ENCODE results near the gene TRERF1.

TRERF1 gene

DNA sequence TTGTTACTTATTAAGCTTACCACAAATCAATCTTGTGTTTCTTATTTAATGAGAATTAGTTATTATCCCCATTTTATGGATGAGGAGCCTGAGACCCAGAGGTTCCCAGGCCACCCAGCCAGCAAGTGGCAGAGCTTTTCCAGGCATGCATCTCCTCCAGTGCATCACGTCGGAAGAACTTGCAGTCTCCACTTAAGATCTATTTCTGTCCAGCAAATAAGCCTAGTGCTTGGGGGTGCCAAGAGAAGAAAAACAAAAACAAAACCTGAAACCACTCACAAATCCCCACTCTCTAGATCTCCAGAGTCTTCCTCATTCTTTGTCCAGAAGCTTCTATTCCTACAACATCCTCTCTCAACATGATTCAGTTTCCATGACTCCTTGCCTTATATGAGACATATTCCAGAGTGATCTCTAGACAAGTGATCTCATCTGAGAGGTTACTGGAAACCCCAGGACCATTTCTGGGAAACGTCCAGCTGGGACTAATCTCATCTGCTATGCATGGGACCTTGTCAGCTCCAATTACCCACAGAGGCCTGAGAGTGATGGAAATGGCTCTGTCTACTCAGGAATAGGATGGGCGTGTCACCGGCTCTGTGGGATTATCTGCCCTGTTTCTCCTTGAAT is 261.1 kb downstream of the TRERF1 start:
- DNase-seq (ENCODE audit: low spot score): no peak

DNA sequence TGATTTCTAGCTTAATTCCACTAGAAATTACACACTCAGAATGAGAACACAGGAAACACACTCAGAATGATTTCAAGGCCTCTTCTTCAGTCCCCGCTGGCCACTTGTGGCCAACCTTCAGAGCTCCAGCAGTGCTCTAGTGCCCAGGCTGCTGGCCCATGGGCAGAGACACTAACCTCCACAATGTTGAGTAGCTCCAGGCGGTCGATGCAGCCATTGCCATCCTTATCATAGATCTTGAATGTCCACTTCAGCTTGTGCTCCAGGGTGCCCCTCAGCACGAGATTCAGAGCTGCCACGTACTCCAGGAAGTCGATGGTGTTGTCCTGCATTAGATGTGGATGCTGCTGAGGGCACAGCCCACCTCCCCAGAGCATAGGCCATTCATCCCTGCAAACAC is 263.3 kb downstream of the TRERF1 start:
- DNase-seq (ENCODE audit: low spot score): no peak

DNA sequence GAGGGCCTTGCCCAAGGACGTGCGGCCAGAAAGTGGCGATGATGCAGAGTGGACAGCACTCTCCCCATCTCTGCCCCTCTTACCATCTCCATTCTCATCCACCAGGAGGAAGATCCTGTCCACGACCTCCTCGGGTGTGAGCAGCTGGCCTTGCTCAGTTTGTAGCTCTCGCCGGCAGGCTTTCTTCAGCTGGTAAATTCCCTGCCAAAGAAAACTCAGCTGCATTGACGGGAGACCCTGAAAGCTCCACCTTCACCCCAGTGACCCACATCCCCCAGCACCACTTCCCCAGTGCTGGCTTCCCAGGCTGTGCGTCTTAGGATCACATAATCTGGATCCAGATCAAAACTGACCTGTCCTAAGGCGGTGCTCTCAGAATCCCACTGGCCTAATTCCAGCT is 266.1 kb downstream of the TRERF1 start:
- no peak for DNase-seq (ENCODE audit: low spot score)

DNA sequence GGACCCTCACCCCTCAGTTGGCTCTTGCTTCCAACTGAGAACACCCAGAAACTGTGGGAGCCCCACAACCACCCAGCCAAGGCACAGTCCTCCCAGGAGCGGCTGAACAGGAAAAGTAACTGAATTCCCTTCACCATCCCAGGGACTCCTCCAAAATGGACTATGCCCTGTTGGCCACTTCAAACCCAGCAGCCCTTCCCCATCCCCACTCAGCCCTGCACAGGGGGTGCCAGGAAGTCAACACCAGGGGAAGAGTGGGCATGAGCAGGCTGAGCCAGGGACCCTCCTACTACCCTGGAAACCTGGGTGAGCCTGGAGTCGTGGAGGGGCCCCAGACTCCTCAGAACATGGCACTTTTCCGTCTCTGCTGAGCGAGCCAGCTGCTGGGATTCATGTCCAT is 267.3 kb downstream of the TRERF1 start:
- no peak for DNase-seq (ENCODE audit: low spot score)

DNA sequence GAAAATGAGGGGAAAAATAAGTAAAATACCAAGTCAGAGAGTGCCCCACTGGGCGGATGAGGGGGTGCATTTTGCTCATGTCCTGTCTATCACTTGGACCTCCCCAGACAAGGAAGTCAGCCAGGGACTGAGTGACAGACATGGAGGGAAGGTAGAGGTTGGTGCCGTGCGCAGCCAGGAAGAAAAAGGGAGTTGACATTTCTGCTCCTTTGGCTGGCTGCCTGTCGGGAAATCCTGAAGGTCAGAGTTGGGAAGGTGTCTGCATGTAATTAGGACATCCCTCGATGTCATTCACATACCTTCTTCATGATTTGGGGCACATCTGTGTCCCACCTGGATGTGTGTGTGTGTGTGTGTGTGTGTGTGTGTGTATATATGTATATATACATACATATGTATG is 269.6 kb downstream of the TRERF1 start:
- no peak for DNase-seq (ENCODE audit: low spot score)

DNA sequence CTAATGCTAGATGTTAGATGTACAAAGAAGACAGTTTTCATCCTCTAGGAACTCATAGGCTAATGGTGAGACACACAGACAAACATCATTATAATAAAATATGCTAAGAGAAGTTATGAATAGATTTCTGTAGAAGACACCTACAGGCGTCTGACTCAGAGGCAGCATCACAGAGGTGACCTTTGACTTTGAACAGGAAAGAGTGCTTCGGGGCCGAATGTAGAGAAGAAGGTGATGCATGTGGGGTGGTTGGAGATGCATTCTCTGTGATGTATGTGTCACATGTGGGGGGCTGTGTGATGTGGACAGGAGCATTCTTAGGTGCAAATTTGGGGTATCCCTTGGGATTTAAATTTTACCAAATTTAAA is 271.8 kb downstream of the TRERF1 start:
- no peak for DNase-seq (ENCODE audit: low spot score)

DNA sequence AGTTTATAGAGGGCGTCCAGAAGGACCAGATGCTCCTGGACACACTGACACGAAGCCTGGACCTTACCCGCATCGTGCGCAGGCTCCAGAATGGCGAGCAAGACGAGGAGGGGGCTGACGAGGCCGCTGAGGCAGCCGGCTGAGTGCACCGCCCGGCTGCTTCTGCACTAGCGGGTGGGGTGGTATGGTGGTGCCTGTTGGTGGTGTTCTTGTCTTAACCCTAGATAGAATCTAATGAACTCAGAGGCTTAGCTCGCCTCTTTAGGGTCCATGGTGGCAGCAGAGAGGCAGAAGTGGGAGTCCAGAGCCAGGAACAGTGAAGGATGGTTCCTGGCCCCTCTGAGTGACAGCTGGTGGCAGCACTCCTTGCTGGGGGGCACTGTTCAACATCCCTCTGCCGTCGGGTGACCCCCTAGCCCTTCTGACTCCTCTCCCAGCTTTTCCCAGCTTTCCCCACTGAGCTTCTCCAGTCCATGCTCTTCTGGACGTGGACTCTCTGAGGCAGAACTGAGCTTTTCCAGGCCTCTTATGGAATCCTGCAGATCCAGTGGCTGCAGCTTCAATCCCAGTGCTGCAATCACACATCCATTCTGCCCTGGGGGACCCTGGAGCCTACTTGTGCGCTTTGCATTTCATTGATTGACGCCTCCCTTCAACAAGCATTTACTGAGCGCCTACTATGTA is 272.3 kb downstream of the TRERF1 start:
- DNase-seq (ENCODE audit: low spot score): no peak

DNA sequence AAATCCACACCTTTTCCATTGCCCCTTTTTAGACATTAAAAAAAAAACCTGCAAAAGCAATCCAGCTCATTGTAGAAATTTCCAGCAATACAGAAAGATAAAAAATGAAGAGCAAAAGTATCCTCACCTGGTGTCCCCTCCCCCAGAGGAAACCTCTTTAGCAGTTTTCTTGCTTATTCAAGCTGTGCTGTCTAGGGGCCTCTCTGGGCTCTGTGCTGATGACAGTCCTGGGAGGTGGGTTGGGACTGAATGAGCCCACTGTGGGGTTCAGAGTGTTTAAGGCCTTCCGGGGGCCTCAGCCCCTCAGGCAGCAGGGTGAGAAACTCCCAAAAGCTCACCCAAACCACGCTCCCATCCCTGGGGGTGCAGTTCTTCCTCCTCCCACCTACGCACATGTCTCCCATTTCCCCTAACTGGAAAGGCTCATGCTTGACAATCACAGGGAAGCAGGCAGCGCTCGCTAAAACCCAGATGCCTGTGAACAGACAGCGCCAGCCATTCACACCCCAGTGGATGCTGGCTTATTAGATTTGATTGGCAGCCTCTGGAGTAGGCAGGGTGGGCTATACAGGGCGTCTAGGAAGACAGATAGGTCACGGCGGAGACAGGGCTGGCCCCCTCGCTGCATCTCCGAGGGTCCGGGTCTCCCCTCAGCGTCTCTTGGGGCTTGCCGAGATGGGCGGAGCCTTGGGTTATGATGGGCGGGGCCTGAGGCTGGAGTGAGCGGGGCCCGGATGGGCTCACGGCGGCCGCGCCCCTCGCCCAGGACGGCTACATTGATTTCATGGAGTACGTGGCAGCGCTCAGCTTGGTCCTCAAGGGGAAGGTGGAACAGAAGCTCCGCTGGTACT is 274.0 kb downstream of the TRERF1 start:
- no peak for DNase-seq (ENCODE audit: low spot score)

DNA sequence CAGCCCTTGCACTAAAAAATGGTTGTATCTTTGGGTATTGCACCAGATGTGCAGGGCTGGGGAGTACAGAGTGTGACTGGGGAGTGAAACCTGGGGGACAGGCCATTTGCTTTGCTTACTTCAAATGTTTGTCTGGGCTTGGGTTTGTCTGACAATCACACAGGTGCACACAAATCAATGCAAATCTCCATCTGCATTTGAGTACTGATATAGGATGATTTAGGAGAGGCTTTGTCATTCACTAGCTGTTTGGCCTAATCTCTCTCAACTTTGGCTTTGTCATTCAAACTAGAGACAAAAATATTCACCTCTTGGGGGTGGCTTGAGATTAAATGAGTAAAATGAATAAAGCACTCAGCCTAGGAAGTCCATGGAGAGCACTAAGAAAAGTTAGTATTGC is 274.7 kb downstream of the TRERF1 start:
- no peak for DNase-seq (ENCODE audit: low spot score)

DNA sequence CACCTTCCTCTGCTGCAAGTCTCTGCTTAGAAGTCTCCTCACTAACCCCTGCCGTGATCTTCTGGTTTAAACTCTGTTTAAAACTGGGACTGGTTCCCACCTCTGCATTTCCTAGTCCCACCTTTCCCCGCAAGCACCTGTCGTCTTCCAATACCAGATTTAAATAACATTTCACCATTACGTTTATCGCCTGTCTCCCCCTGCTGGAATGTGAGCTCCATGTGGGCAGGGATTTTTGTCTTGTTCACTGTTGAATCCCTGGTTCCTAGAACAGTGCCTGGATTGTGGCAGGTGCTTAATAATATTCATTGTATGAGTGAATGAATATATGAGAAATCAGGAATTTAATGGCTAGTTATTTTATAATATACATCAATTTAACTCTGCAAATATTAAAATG is 275.9 kb downstream of the TRERF1 start:
- DNase-seq (ENCODE audit: low spot score): no peak
